ENCODE data around the gene MRPS23.

- TF ChIP-seq SIN3A (IDR thresholded peaks at IDR 0.05; ENCODE audit: borderline replicate concordance, insufficient read depth, low read length) (no peak), POLR2AphosphoS5 (IDR thresholded peaks at IDR 0.05; ENCODE audit: low read depth, low read length) (no peak), TAF1 (IDR thresholded peaks at IDR 0.05; ENCODE audit: borderline replicate concordance, insufficient read depth, low read length) (no peak), REST (IDR thresholded peaks at IDR 0.05; ENCODE audit: insufficient read depth in 1 of 2, low read depth in 2 of 2, low read length in 2 of 2) (no peak)
Observed at GRCh38 chr17:57874434-57875289, 24.8 kb upstream of the MRPS23 start.

Data from PFSK-1 (cell line).